ENCODE data around the gene CCNYL1.
A peak's percentile ranks its signal among the peaks of the same experiment; 100 is the strongest.
"Not testable (repeated sequence)": the region's sequence is repeated elsewhere in the genome, so short reads cannot be mapped to it uniquely, and the experiment has no call there.

The CCNYL1 gene

DNA sequence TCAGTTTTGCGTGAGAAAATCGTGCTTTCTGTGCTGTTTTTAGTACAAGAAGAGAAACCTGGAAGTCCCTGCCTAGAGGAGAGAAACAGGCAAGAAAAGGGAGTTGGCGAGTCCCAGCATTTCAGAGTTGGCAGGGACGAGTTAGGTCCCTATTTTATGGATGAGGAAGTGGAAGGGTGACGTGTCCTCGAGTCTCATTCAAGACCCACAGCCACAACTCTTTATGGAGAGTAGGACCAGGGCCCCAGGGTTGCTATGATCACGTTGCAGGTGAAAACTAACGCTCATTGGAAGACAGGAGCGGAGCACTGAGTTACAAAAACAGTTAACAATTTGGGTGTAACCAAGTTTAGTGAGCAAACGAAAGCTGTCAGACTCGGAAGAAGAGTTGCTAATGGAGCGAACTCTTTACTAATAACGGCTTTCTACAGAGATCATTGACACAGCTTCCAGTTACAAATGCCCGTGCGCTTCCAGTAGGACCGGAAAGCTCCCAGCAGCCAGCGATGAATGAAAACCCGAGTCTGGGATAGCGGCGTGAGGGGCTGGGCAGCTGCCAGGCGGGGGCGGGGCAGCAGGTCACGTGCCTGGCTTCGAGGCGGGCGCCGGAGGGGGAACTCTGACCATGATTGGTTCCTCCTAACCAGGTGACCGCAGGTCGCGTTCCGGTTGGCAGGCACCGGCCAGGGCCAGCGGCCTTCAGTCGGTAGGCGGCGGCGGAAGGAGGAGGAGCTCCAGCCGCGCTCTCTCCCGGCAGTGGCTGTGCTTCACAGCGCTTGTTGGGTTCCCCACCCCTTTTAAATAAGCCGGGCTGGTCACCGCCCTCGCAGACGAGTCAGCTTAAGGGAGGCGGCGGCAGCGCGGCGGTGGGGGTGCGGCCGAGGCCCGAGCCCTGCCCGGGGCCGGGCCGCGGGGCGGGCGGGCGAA, at the start of gene CCNYL1:
TSS of gene CCNYL1 (plus strand) at position 827 of the 927 bp plus-strand sequence. CDS start 257 bp downstream, outside the sequence.
- peak; percentile 92 for DNase-seq

DNA sequence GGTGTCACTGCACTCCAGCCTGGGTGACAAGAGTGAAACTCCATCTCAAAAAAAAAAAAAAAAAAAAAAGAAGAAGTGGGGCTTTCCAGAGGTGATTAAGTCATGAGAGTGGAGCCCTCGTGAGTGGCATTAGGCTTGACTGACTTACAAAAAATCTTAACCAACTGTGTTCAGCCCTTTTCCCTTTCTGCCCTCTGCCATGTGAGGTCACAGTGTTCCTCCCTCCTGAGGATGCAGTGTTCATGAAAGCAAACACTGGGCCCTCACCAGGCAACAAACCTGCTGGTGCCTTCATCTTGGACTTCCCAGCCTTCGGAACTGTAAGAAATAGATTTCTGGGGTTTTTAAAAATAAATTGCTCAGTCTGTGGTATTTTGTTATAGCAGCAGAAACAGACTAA, 49.2 kb upstream of the CCNYL1 start:
- no peak for DNase-seq

- DNase-seq: peak; percentile 32
Measured at GRCh38 chr2:207663870-207664545, 47.4 kb upstream of the CCNYL1 start.

DNA sequence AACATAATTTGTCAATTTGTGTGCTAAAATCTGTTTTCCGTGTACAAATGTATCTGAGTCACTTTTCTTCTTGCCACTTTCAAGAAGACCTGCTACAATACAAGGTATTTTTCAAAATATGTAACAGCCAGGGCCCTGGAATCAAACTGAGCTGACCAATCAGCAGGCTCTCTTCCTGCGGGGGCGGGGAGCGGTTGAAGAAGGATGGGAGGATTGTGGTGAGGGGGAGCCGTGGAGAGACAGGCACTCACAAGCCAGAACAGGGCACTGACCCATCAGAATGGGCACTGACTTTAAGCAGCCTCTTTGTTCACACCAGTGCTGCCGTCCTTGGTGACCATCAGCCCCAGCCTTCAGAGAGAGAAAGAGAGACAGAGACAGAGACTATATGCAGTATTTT, 40.6 kb upstream of the CCNYL1 start:
- no peak for DNase-seq

GRCh38 chr2:207673431-207673830, 38.0 kb upstream of the CCNYL1 start:
- DNase-seq: no peak

DNA sequence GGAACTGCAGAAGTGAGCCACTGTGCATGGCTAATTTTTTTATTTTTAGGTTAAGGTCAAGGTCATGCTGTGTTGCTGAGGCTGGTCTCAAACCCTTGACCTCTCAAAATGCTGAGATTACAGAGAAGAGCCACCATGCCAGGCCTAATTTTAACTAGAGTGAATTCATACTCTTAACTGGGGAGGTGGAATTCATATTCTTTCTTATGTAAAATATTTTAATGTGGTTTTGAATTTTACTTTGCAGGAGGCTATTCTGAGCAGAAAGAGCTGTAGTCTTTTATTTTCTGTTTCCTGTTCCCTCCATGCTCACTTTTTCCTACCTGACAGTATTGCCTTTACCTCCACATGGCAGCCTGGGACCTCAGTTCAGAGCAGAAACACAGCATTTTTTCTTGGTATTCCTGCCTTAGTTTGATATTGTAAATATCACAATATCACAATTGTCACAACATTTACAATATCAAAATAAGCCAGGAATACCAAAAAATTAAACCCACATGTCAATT, 37.1 kb upstream of the CCNYL1 start:
- DNase-seq: no peak

- DNase-seq: no peak
Measured at GRCh38 chr2:207674826-207675225, 36.6 kb upstream of the CCNYL1 start.

GRCh38 chr2:207676827-207677354, 34.5 kb upstream of the CCNYL1 start:
- DNase-seq: no peak

- no peak for DNase-seq
Measured at GRCh38 chr2:207681431-207681830, 30.0 kb upstream of the CCNYL1 start.

- no peak for DNase-seq
Measured at GRCh38 chr2:207682557-207682956, 28.9 kb upstream of the CCNYL1 start.

- no peak for DNase-seq
Measured at GRCh38 chr2:207683438-207683837, 28.0 kb upstream of the CCNYL1 start.

- no peak for DNase-seq
Measured at GRCh38 chr2:207683879-207684627, 27.4 kb upstream of the CCNYL1 start.

DNA sequence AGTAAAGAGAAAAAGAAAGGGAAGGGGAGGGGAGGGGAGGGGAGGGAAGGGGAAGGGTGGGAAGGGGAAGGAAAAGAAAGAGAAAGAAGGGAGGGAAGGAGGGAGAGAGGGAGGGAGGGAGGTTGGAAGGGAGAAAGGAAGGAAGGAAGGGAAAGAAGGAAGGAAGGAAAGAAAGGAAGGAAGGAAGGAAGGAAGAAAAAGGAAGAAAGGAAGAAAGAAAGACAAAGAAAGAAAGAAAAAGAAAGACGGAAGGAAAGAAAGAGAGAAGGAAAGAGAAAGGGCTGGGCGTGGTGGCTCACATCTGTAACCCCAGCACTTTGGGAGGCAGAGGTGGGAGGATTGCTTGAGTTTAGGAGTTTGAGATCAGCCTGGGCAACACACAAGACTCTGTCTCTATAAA, 24.6 kb upstream of the CCNYL1 start:
- no peak for DNase-seq

GRCh38 chr2:207688597-207688996, 22.8 kb upstream of the CCNYL1 start:
- DNase-seq: no peak

GRCh38 chr2:207690845-207691461, 20.5 kb upstream of the CCNYL1 start:
- not testable (repeated sequence) for DNase-seq

DNA sequence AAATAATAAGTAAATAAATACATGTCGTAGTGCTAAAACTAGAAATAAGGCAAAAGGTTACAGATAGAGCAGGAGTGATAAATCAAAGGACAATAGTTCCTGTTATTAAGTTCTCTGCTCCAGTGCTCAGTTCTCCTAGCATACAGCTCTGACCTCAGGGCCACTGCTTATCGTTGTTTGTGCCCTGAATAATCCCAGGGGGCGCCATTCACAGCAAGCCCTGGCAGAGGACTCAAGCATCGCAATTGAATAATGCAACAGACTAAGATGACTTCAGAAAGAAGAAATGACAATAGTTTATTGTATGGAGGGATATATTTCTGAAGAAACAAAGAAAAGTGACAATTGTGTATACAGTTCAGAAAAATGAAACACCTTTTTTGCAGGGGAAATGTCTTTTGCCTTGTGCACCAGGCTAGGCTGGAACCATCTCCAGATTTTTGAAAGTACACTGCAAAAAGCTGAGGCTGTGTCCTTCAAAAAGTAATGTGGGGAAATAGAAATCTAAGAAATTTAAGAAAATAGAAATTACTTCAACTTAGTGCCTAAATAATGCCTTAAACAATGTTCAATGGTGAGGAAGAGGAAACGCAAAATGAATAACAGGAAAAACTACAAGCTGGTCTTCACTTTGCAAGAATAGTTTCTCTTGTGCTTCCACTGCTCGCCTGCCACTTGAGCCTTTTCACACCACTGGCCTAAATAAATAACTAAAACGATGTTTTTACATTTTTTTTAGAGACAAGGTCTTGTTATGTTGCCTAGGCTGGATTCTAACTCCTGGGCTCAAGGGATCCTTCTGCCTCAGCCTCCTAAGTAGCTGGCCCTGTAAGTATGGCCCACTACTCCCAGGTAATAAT, 19.0 kb upstream of the CCNYL1 start:
- no peak for DNase-seq

DNA sequence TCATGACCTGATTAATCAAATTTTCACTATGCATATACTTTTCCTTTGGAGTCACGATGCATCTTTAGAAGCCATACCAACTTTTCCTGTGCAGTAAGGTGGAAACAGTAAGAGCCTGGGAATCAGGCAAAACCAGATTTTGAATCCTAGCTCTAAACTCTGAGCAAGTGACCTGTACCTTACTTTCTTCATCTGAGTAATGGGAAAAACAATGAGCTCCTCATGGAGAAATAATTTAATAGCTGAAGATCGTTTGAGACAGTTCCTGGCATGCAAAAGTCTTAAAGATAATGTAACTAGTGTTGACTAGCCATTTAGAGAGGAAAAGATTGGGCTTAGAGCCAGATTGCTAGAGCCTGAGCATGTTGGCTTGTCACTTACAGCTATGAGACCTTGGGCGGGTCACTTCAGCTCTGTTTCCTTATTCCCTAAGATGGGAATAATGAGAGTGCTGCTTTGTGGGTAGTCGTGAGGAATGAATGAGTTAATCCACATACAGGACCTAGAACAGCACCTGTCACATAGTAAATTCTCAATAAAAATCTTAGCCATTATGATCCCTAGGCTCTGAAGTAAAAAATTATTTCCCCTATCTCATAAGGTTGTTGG, 17.7 kb upstream of the CCNYL1 start:
- DNase-seq: no peak

DNA sequence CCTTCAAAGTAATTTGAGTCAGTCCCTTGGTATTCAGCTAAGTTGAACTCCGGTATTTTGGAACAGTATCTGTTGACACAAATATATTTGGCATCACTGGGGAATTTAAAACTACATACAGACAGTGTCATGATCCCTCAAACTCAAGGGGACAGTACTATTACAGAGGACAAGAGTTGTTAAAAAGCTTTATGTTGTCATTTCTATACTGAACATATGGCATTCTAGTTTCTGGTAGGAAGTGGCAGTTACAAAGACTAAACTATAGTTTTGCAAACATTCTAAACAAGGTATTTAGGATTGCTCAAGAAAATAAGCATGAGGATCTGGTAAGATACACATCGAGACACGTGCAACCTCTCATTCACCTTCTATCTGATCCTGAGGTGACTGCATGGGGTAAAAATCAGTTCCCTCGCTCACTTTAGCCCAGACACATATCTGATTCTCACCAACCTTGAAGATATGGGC, 16.6 kb upstream of the CCNYL1 start:
- DNase-seq: no peak

GRCh38 chr2:207695293-207695692, 16.1 kb upstream of the CCNYL1 start:
- no peak for DNase-seq

DNA sequence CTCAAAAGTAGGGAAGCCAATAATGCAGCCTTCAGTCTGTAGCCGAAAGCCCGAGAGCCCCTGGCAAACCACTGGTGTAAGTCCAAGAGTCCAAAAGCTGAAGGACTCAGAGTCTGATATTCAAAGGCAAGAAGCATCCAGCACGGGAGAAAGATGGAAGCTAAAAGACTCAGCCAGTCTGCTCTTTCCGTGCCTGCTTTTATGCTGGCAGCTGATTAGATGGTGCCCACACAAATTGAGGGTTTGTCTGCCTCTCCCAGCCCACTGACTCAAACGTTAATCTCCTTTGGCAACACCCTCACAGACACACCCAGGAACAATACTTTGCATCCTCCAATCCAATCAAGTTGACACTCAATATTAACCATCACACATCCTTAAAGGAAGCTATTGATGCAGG, 14.5 kb upstream of the CCNYL1 start:
- not testable (repeated sequence) for DNase-seq

- no peak for DNase-seq
Measured at GRCh38 chr2:207697411-207697810, 14.0 kb upstream of the CCNYL1 start.

Data from NCI-H748 treated with DMSO at 0.1 percent for 48 hours (cell line).